K562 (cell line): ENCODE data around the gene PPP1R3C. TPM values are rescaled to one million over a fixed set of nuclear protein-coding genes. Genes with fewer than 3 reads are reported as not detected.

Source experiments
- ASH1L ChIP-seq: fragments of 450-650 bp; IDR thresholded peaks from 2 replicates; pipeline ENCODE4 v1.6.1; 2018; ENCODE audit warnings: borderline replicate concordance, mild to moderate bottlenecking, low read depth; ENCODE audit not compliant: partially characterized antibody
- ATF3 ChIP-seq, 2 experiments: fragments of 450-650 bp in 1 of 2; sonication (generic) in 1 of 2; formaldehyde crosslinking in 1 of 2; IDR thresholded peaks in 1 of 2; conservative IDR thresholded peaks in 1 of 2; 2 replicates each; pipeline versions ENCODE4 v1.6.1 to v1.8.1; 2016 to 2023; ENCODE audit warnings: mild to moderate bottlenecking in 2 of 2, moderate library complexity in 2 of 2, inconsistent platforms in 1 of 2, missing genetic modification reagents in 1 of 2
- CBX5 ChIP-seq: IDR thresholded peaks from 2 replicates; pipeline ENCODE4 v1.6.1; 2014; ENCODE audit warnings: low read depth, borderline replicate concordance
- CREB3 ChIP-seq: fragments of 450-650 bp; conservative IDR thresholded peaks from 2 replicates; pipeline ENCODE4 v1.6.1; 2016; ENCODE audit warnings: missing genetic modification characterization, low read depth, mild to moderate bottlenecking, missing compliant biosample characterization, moderate library complexity
- DPF2 ChIP-seq: fragments of 450-650 bp; IDR thresholded peaks from 2 replicates; pipeline ENCODE4 v1.6.1; 2016
- ETS2 ChIP-seq: IDR thresholded peaks from 2 replicates; pipeline ENCODE4 v1.6.1; 2016; ENCODE audit warnings: borderline replicate concordance, missing genetic modification characterization, mild to moderate bottlenecking, moderate library complexity, missing compliant biosample characterization; ENCODE audit not compliant: poor library complexity, severe bottlenecking
- FOSL1 ChIP-seq: fragments of 200-800 bp; sonication (Bioruptor generic); conservative IDR thresholded peaks from 2 replicates; pipeline ENCODE4 v1.6.1; 2016; ENCODE audit warnings: missing genetic modification characterization, missing compliant biosample characterization
- HDAC2 ChIP-seq: fragments of 450-650 bp; IDR thresholded peaks from 2 replicates; pipeline ENCODE4 v1.6.1; 2016; ENCODE audit warnings: mild to moderate bottlenecking
- HDAC8 ChIP-seq: fragments of 450-650 bp; IDR thresholded peaks from 2 replicates; pipeline ENCODE4 v1.6.1; 2016; ENCODE audit warnings: mild to moderate bottlenecking, missing genetic modification characterization, moderate library complexity, missing compliant biosample characterization
- HDGF ChIP-seq: fragments of 450-650 bp; IDR thresholded peaks from 2 replicates; pipeline ENCODE4 v1.6.1; 2016
- JUND ChIP-seq, 2 experiments: IDR thresholded peaks; 2 replicates in 1 of 2; 3 replicates in 1 of 2; pipeline ENCODE4 v1.6.1; 2011; ENCODE audit warnings: borderline replicate concordance in 2 of 2, low read depth in 2 of 2, low read length in 2 of 2, improper control_type of control experiment in 1 of 2, missing biosample characterization in 1 of 2, missing genetic modification characterization in 1 of 2, missing genetic modification reagents in 1 of 2
- KLF6 ChIP-seq: fragments of 250-450 bp; sonication (Bioruptor Pico); IDR thresholded peaks from 2 replicates; pipeline ENCODE4 v1.4.0; 2020; ENCODE audit warnings: mild to moderate bottlenecking, moderate library complexity, borderline replicate concordance
- MEIS2 ChIP-seq: fragments of 450-650 bp; IDR thresholded peaks from 2 replicates; pipeline ENCODE4 v1.6.1; 2014; ENCODE audit warnings: mild to moderate bottlenecking; ENCODE audit not compliant: partially characterized antibody
- NR0B1 ChIP-seq: fragments of 450-650 bp; IDR thresholded peaks from one replicate; pipeline ENCODE4 v1.6.1; 2018; ENCODE audit warnings: mild to moderate bottlenecking, moderate library complexity; ENCODE audit not compliant: partially characterized antibody
- PKNOX1 ChIP-seq: fragments of 450-650 bp; IDR thresholded peaks from 2 replicates; pipeline ENCODE4 v1.6.1; 2016
- PURB ChIP-seq: sonication (generic); formaldehyde crosslinking; IDR thresholded peaks from 2 replicates; pipeline ENCODE4 v1.9.0; 2021; ENCODE audit warnings: low read depth, mild to moderate bottlenecking, missing genetic modification reagents
- TCF7 ChIP-seq: sonication (generic); IDR thresholded peaks from 2 replicates; pipeline ENCODE4 v1.6.1; 2016; ENCODE audit warnings: antibody characterized with exemption, borderline replicate concordance
- ZBTB7A ChIP-seq: IDR thresholded peaks from 2 replicates; pipeline ENCODE4 v1.6.1; 2011; ENCODE audit warnings: low read depth, mild to moderate bottlenecking, low read length, moderate library complexity, borderline replicate concordance; ENCODE audit not compliant: control insufficient read depth
- ZNF184 ChIP-seq: sonication (generic); formaldehyde crosslinking; IDR thresholded peaks from 2 replicates; pipeline ENCODE4 v1.5.0; 2020; ENCODE audit warnings: missing genetic modification reagents
- ZNF263 ChIP-seq: sonication (generic); formaldehyde crosslinking; IDR thresholded peaks from 2 replicates; pipeline ENCODE4 v1.8.0; 2022; ENCODE audit warnings: mild to moderate bottlenecking, missing genetic modification reagents, borderline replicate concordance
- ZNF589 ChIP-seq: fragments of 200-800 bp; sonication (Bioruptor generic); IDR thresholded peaks from 2 replicates; pipeline ENCODE4 v1.6.1; 2016; ENCODE audit warnings: low read depth, missing genetic modification characterization, missing compliant biosample characterization
- polyA plus RNA-seq, 8 experiments: library from polyadenylated mRNA; depleted of rRNA in 4 of 8; stranded (reverse) in 5 of 8; unstranded in 3 of 8; fragments of >200 nt; fragmentation: Nextera tagmentation in 2 of 8; fragmentation: Illumina TruSeq in 1 of 8; extraction: Ambion mirVana in 2 of 8; extraction: Trizol in 1 of 8; gene quantifications; 2 replicates each; pipeline versions ENCODE4 v1.2.1 to v1.2.3, GENCODE V29; 2011 to 2014; ENCODE audit warnings: inconsistent platforms in 1 of 8, missing spikeins in 1 of 8
- total RNA-seq, 7 experiments: library from RNA; depleted of rRNA in 6 of 7; stranded (reverse); fragments of >200 nt in 6 of 7; fragmentation: Illumina TruSeq in 2 of 7; extraction: Trizol in 2 of 7; gene quantifications; 2 replicates each; pipeline versions ENCODE4 v1.2.1 to v1.2.3, GENCODE V29; 2011 to 2021; ENCODE audit warnings: low replicate concordance in 1 of 7

The PPP1R3C gene
- total and polyA plus RNA-seq, 9 of the 15 experiments (the other 6 are each of a cell fraction or from before 2014, with no cell fraction given) = 0.06 to 0.24 (median 0.12) TPM; not detected in 3

GRCh38 chr10:91617072-91617609 is 15.7 kb downstream of the PPP1R3C start (continued):
- TF ChIP-seq PKNOX1 (peak; percentile 84), ZNF263 (no peak), MEIS2 (peak; percentile 91), ASH1L (no peak), HDAC8 (no peak), CBX5 (no peak), NR0B1 (no peak), PURB (CRISPR knock-in tag) (no peak), FOSL1 (tag) (peak; percentile 72), KLF6 (CRISPR knock-in tag) (no peak), HDGF (no peak), TCF7 (no peak), JUND (IDR thresholded peaks at IDR 0.05; ENCODE audit: borderline replicate concordance, low read depth, low read length) (peak; percentile 50; the same call in 1 of the 2 replicates), JUND (tag; IDR thresholded peaks at IDR 0.05; ENCODE audit: borderline replicate concordance, low read depth, low read length) (peak; percentile 41; the same call in 1 of the 3 replicates), ETS2 (tag) (no peak), ATF3 (IDR thresholded peaks at IDR 0.05) (peak; percentile 68), ATF3 (CRISPR knock-in tag; conservative IDR thresholded peaks at IDR 0.05) (no peak), DPF2 (0 out of 2 replicates have a peak, but pooled peaks have one; percentile 33), ZNF184 (CRISPR knock-in tag) (no peak), CREB3 (tag) (no peak), ZNF589 (no peak), ZBTB7A (no peak), HDAC2 (0 out of 2 replicates have a peak, but pooled peaks have one; percentile 28)
